PFSK-1 (cell line): ENCODE results near the gene FAM83D.

Experiments used
- POLR2AphosphoS5 ChIP-seq: IDR thresholded peaks from 2 replicates; pipeline ENCODE4 v1.6.1; 2012; ENCODE audit warnings: low read depth, mild to moderate bottlenecking, control low read depth, low read length, moderate library complexity
- SIN3A ChIP-seq: IDR thresholded peaks from 2 replicates; pipeline ENCODE4 v1.6.1; 2012; ENCODE audit warnings: mild to moderate bottlenecking, low read length, moderate library complexity, borderline replicate concordance; ENCODE audit not compliant: insufficient read depth
- TAF1 ChIP-seq: IDR thresholded peaks from 2 replicates; pipeline ENCODE4 v1.6.1; 2012; ENCODE audit warnings: low read length, control low read depth, borderline replicate concordance; ENCODE audit not compliant: insufficient read depth
- TF ChIP-seq, protein P1 (sequence below), 2 experiments: IDR thresholded peaks; 2 replicates each; pipeline versions ENCODE4 v1.6.1 to v1.8.0; 2011 to 2012; ENCODE audit warnings: low read depth in 2 of 2, low read length in 2 of 2, control low read depth in 1 of 2, inconsistent platforms in 1 of 2, mild to moderate bottlenecking in 1 of 2, moderate library complexity in 1 of 2; ENCODE audit not compliant: insufficient read depth in 1 of 2

DNA sequence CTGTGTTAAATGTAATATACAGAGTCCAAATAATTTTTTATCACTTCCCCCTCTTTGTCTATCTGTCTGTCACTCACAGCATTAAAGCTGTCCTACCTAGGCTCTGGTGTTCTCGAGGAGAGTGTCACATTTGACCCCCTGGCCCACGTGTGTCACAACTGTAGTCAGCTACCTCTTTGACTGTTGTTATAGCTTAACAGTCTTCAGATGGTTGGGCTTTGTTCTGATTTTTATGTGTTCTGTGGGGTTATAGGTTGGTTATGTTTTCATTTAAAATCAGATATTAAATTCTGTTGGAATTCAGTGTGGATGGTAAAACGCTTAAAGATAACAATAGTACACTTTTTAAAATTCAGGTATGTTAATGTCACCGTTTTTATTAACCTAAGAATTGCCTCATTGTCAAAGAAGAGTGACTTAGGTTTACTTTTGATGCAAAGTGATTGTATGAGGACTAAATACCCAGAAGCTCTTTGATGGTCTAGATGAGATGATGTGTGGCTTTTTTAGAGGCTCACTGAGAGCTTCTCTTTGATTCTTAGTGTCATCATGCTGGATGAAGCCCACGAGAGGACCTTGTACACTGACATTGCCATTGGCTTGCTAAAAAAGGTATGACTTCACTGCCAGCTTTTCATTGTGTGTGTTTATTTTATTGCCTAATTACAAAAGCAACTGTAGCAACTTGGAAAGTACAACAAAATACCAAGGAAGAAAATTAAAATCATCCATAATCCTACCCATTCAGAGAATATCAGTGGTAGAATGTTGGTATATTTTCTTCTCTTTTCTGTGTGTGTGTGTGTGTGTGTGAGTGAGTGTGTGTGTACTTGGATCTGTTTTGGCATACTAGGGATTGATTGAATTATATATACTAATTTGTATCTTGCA lies 65.8 kb downstream of the FAM83D start:
- TF ChIP-seq, protein P1, sequence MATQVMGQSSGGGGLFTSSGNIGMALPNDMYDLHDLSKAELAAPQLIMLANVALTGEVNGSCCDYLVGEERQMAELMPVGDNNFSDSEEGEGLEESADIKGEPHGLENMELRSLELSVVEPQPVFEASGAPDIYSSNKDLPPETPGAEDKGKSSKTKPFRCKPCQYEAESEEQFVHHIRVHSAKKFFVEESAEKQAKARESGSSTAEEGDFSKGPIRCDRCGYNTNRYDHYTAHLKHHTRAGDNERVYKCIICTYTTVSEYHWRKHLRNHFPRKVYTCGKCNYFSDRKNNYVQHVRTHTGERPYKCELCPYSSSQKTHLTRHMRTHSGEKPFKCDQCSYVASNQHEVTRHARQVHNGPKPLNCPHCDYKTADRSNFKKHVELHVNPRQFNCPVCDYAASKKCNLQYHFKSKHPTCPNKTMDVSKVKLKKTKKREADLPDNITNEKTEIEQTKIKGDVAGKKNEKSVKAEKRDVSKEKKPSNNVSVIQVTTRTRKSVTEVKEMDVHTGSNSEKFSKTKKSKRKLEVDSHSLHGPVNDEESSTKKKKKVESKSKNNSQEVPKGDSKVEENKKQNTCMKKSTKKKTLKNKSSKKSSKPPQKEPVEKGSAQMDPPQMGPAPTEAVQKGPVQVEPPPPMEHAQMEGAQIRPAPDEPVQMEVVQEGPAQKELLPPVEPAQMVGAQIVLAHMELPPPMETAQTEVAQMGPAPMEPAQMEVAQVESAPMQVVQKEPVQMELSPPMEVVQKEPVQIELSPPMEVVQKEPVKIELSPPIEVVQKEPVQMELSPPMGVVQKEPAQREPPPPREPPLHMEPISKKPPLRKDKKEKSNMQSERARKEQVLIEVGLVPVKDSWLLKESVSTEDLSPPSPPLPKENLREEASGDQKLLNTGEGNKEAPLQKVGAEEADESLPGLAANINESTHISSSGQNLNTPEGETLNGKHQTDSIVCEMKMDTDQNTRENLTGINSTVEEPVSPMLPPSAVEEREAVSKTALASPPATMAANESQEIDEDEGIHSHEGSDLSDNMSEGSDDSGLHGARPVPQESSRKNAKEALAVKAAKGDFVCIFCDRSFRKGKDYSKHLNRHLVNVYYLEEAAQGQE (IDR thresholded peaks at IDR 0.05; ENCODE audit: insufficient read depth in 1 of 2, low read depth in 2 of 2, low read length in 2 of 2) = no peak
- TF ChIP-seq TAF1 = no peak
- TF ChIP-seq POLR2AphosphoS5 = no peak
- no peak for TF ChIP-seq SIN3A
